H1 (cell line): ENCODE data around the gene HSPA2. TPM values are rescaled to one million over a fixed set of nuclear protein-coding genes. Genes with fewer than 3 reads are reported as not detected.

ENCODE experiments used
- CTCF ChIA-PET: fragments of 300-600 bp; sonication (Branson Sonifier 250); formaldehyde crosslinking; loops from one replicate; lab custom pipeline; 2021; ENCODE audit not compliant: partially characterized antibody; lab: Charles Lee
- POLR2A ChIA-PET: fragments of 300-600 bp; sonication (Branson Sonifier 250); formaldehyde crosslinking; loops from one replicate; lab custom pipeline; 2021; ENCODE audit warnings: inconsistent platforms; ENCODE audit not compliant: partially characterized antibody; lab: Charles Lee
- DNase-seq, 2 experiments: peaks; one replicate each; pipeline versions ENCODE4 v3.0.0 to v3.0.0-alpha.2; 2010 to 2022; ENCODE audit warnings: low spot score in 2 of 2, low read depth in 1 of 2, mixed read lengths in 1 of 2
- FAIRE-seq: peaks from 2 replicates; lab custom pipeline; 2011; peaks lifted over from hg19 to GRCh38; lab: Jason Lieb, UNC
- H2AFZ ChIP-seq: 2 replicates; pipeline ENCODE4 v1.8.1; 2012; ENCODE audit warnings: low read length, inconsistent platforms
- H2AK5ac ChIP-seq: 2 replicates; pipeline ENCODE4 v1.6.1; 2013; ENCODE audit warnings: low read depth, low read length
- H2BK120ac ChIP-seq: replicated peaks from 2 replicates; pipeline ENCODE3; 2013; ENCODE audit warnings: low read depth, low read length, inconsistent platforms
- H2BK12ac ChIP-seq: 2 replicates; pipeline ENCODE4 v1.6.1; 2013; ENCODE audit warnings: low read depth, low read length
- H2BK15ac ChIP-seq: 2 replicates; pipeline ENCODE4 v1.6.1; 2013; ENCODE audit warnings: low read length
- H2BK20ac ChIP-seq: 2 replicates; pipeline ENCODE4 v1.6.1; 2013; ENCODE audit warnings: low read length
- H2BK5ac ChIP-seq: 2 replicates; pipeline ENCODE4 v1.6.1; 2013; ENCODE audit warnings: low read depth, low read length
- H3K14ac ChIP-seq: 2 replicates; pipeline ENCODE4 v1.6.1; 2013; ENCODE audit warnings: inconsistent platforms; ENCODE audit not compliant: insufficient read length
- H3K18ac ChIP-seq: 2 replicates; pipeline ENCODE4 v1.6.1; 2013; ENCODE audit warnings: low read length; ENCODE audit errors: extremely low read depth
- H3K23ac ChIP-seq: 2 replicates; pipeline ENCODE4 v1.6.1; 2013; ENCODE audit warnings: inconsistent platforms; ENCODE audit not compliant: insufficient read length
- H3K23me2 ChIP-seq: 2 replicates; pipeline ENCODE4 v1.6.1; 2013; ENCODE audit warnings: low read depth, low read length
- H3K27ac ChIP-seq: 2 replicates; pipeline ENCODE4 v1.6.1; 2011; ENCODE audit warnings: low read depth, low read length, inconsistent platforms
- H3K27me3 ChIP-seq, 4 experiments: replicated peaks in 1 of 4; 1 replicate in 1 of 4; 2 replicates in 3 of 4; pipeline versions ENCODE4 v1.6.1 to v1.8.1; 2011 to 2013; ENCODE audit warnings: low read length in 3 of 4, mild to moderate bottlenecking in 3 of 4, inconsistent platforms in 2 of 4, mixed read lengths in 2 of 4, moderate library complexity in 1 of 4; ENCODE audit not compliant: control insufficient read depth in 3 of 4, insufficient read depth in 3 of 4; ENCODE audit errors: extremely low read depth in 1 of 4
- H3K36me3 ChIP-seq, 4 experiments: 2 replicates each; pipeline versions ENCODE4 v1.6.1 to v1.8.1; 2011 to 2013; ENCODE audit warnings: mild to moderate bottlenecking in 4 of 4, low read length in 3 of 4, moderate library complexity in 2 of 4, control low read depth in 1 of 4, inconsistent platforms in 1 of 4; ENCODE audit not compliant: insufficient read depth in 4 of 4, control insufficient read depth in 2 of 4
- H3K4ac ChIP-seq: replicated peaks from 2 replicates; pipeline ENCODE3; 2013; ENCODE audit warnings: low read length, low read depth, mixed read lengths, inconsistent platforms; ENCODE audit not compliant: insufficient read length
- H3K4me1 ChIP-seq, 4 experiments: replicated peaks in 1 of 4; 1 replicate in 1 of 4; 2 replicates in 3 of 4; pipeline versions ENCODE4 v1.6.1 to v1.8.1; 2011 to 2013; ENCODE audit warnings: low read length in 3 of 4, inconsistent platforms in 2 of 4, mixed read lengths in 1 of 4; ENCODE audit not compliant: insufficient read depth in 4 of 4, control insufficient read depth in 3 of 4
- H3K4me2 ChIP-seq, 2 experiments: 2 replicates each; pipeline versions ENCODE4 v1.6.1 to v1.8.1; 2011 to 2013; ENCODE audit warnings: low read depth in 2 of 2, low read length in 2 of 2, control low read depth in 1 of 2, inconsistent platforms in 1 of 2, mild to moderate bottlenecking in 1 of 2; ENCODE audit not compliant: insufficient read depth in 1 of 2
- H3K4me3 ChIP-seq, 4 experiments: fragments of 200-600, 300-600 bp in 1 of 4; sonication (generic), shearing (Covaris generic), sonication (Bioruptor Twin) in 1 of 4; 2 replicates each; pipeline versions ENCODE4 v1.5.1 to v1.8.1; 2011 to 2016; ENCODE audit warnings: low read length in 4 of 4, low read depth in 3 of 4, control low read depth in 2 of 4, inconsistent platforms in 2 of 4, mild to moderate bottlenecking in 2 of 4, mixed read lengths in 1 of 4, moderate library complexity in 1 of 4; ENCODE audit not compliant: insufficient read depth in 2 of 4; ENCODE audit errors: extremely low read depth in 1 of 4
- H3K56ac ChIP-seq: replicated peaks from 2 replicates; pipeline ENCODE3; 2013; ENCODE audit warnings: low read depth, mild to moderate bottlenecking, mixed read lengths, low read length, inconsistent platforms; ENCODE audit not compliant: insufficient read length
- H3K79me1 ChIP-seq: 2 replicates; pipeline ENCODE4 v1.6.1; 2013; ENCODE audit warnings: low read depth, low read length, control low read depth
- H3K79me2 ChIP-seq, 2 experiments: 2 replicates each; pipeline versions ENCODE4 v1.6.1 to v1.8.1; 2012 to 2013; ENCODE audit warnings: low read length in 2 of 2, mild to moderate bottlenecking in 2 of 2, inconsistent platforms in 1 of 2; ENCODE audit not compliant: insufficient read depth in 2 of 2, control insufficient read depth in 1 of 2
- H3K9ac ChIP-seq, 4 experiments: replicated peaks in 1 of 4; 1 replicate in 1 of 4; 2 replicates in 3 of 4; pipeline versions ENCODE4 v1.6.1 to v1.8.1; 2011 to 2013; ENCODE audit warnings: low read depth in 3 of 4, low read length in 3 of 4, control low read depth in 2 of 4, mild to moderate bottlenecking in 2 of 4, moderate library complexity in 2 of 4, inconsistent platforms in 1 of 4; ENCODE audit errors: extremely low read depth in 1 of 4
- H3K9me3 ChIP-seq, 2 experiments: 2 replicates each; pipeline versions ENCODE4 v1.6.1 to v1.8.1; 2012 to 2013; ENCODE audit warnings: mild to moderate bottlenecking in 2 of 2, moderate library complexity in 2 of 2, control low read depth in 1 of 2, inconsistent platforms in 1 of 2, low read depth in 1 of 2, low read length in 1 of 2, mixed read lengths in 1 of 2; ENCODE audit not compliant: insufficient read depth in 2 of 2
- H4K20me1 ChIP-seq, 2 experiments: replicated peaks in 1 of 2; 2 replicates each; pipeline versions ENCODE3 to v1.8.1; 2011 to 2013; ENCODE audit warnings: inconsistent platforms in 2 of 2, low read length in 2 of 2, mild to moderate bottlenecking in 1 of 2; ENCODE audit not compliant: insufficient read depth in 2 of 2, control insufficient read depth in 1 of 2
- H4K5ac ChIP-seq: 2 replicates; pipeline ENCODE4 v1.6.1; 2013; ENCODE audit warnings: low read length, low read depth, mixed read lengths, inconsistent platforms; ENCODE audit not compliant: insufficient read length
- H4K8ac ChIP-seq: 2 replicates; pipeline ENCODE4 v1.8.0; 2013; ENCODE audit warnings: mild to moderate bottlenecking, moderate library complexity, low read length, inconsistent platforms; ENCODE audit not compliant: insufficient read depth; ENCODE audit errors: extremely low read depth
- H4K91ac ChIP-seq: replicated peaks from 2 replicates; pipeline ENCODE3; 2013; ENCODE audit warnings: low read length, mixed read lengths, inconsistent platforms; ENCODE audit not compliant: insufficient read length
- WGBS, 2 experiments: shearing (Covaris generic) in 1 of 2; methylation state at CpG; one replicate each; pipeline versions ENCODE4 v1.1.6 to v1.1.7; 2013 to 2015; ENCODE audit warnings: low lambda C conversion rate in 2 of 2, mixed read lengths in 2 of 2, inconsistent platforms in 1 of 2, low coverage in 1 of 2, missing lambda C conversion rate in 1 of 2; ENCODE audit not compliant: insufficient replicate concordance in 2 of 2, insufficient coverage in 1 of 2, insufficient read length in 1 of 2; ENCODE audit errors: extremely low coverage in 1 of 2, missing lambda C conversion rate in 1 of 2; 5-methylcytosine and 5-hydroxymethylcytosine counted together
- polyA plus RNA-seq, 7 experiments: library from polyadenylated mRNA; depleted of rRNA in 3 of 7; stranded (reverse) in 5 of 7; unstranded in 2 of 7; fragments of >200 nt in 5 of 7; fragments of 200-250 nt in 2 of 7; gene quantifications; 1 replicate in 5 of 7; 2 replicates in 1 of 7; 4 replicates in 1 of 7; pipeline versions ENCODE4 v1.2.1 to v1.2.3, GENCODE V29; 2011 to 2013; ENCODE audit warnings: missing spikeins in 2 of 7, mixed read lengths in 2 of 7
- total RNA-seq: library from RNA; stranded (reverse); fragmentation: NEBNext Ultra II Directional; extraction: Animal tissue kit (Norgen Biotek cat#: 25700); gene quantifications from 2 replicates; pipeline ENCODE4 v1.2.1, GENCODE V29; 2021

Gene HSPA2
- total and polyA plus RNA-seq, 2 of the 8 experiments (the other 6 are each of a cell fraction or from before 2014, with no cell fraction given), result 30.5 to 82.9 TPM

DNA sequence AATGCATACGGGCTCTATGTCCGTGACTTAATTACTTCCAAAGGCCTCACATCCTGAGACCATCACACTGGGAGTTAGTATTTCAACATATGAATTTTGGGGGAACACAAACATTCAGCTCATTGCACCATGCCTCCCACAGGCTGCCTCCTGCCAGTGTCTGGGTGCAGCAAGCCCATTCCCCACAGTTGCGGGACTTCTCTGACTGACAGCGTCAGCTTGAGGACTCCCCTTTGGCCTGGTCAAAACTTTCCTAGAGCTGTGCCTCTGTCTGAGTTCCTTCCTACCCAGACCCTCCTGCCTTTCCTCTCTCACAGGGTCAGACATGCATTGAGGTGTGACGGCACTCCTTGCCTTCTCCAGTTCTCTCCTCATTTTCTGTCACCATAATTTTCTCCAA, 36.7 kb downstream of the HSPA2 start:
- Histone ChIP-seq H3K4ac (no peak overlapping the region), H3K27ac (no peak overlapping the region), H2BK5ac (0 out of 2 replicates have a peak overlapping the region, but pooled peaks have one; percentile 32), H3K79me2 (no peaks in the 10 kb centered on the region), H3K36me3 (no peaks in the 10 kb centered on the region), H3K79me1 (no peaks in the 10 kb centered on the region), H3K56ac (no peak overlapping the region), H3K23ac (no peak overlapping the region), H4K5ac (no peak overlapping the region), H2BK15ac (no peak overlapping the region), H2BK12ac (peak overlapping the region; percentile 77; the same call in 1 of the 2 replicates), H3K14ac (no peak overlapping the region), H4K91ac (no peak overlapping the region), H4K20me1 (no peaks in the 10 kb centered on the region), H3K23me2 (no peaks in the 10 kb centered on the region), H3K27me3 (no peaks in the 10 kb centered on the region), H2AFZ (no peak overlapping the region), H4K8ac (peak overlapping the region; percentile 28; the same call in 1 of the 2 replicates), H3K9ac (no peak overlapping the region), H2BK20ac (no peak overlapping the region), H3K9me3 (no peaks in the 10 kb centered on the region), H3K18ac (no peak overlapping the region), H3K4me3 (no peak overlapping the region), H3K4me2 (no peak overlapping the region), H2BK120ac (no peak overlapping the region), H3K4me1 (peaks cover 5 to 22% (median 12%) of the 10 kb centered on the region in 4 experiments; a peak in 6 of 7 replicates), H2AK5ac (no peak overlapping the region)
- 92% methylated on average over 5 of the region's 5 CpGs; no CpG with 5 or more reads in 1 of the 2 experiments for WGBS, 2 experiments
- ChIA-PET POLR2A (interaction anchor here (1.0 to 2.1 kb wide), 2 partner anchors 37 to 38 kb away, joined by 3 to 6 read pairs; partner anchors contain the start of gene HSPA2), CTCF (interaction anchor here (0.6 to 1.9 kb wide), 4 partner anchors 12 to 188 kb away, joined by 3 to 7 read pairs (median 4); no protein-coding TSS in a partner anchor)
- FAIRE-seq (no peak), DNase-seq (peak in 1 of 2 experiments; percentile 43)
